HEK293 (cell line): ENCODE results near the gene SALL1.

Experiments used
- CTCF ChIA-PET: fragments of 350-600 bp; formaldehyde crosslinking; extraction: SDS; loops from one replicate; lab custom pipeline; 2021; ENCODE audit warnings: antibody characterized with exemption; lab: Yijun Ruan, JAX
- POLR2A ChIA-PET: fragments of 300-600 bp; formaldehyde crosslinking; extraction: SDS; loops from one replicate; lab custom pipeline; 2020; ENCODE audit warnings: antibody characterized with exemption, inconsistent platforms; lab: Yijun Ruan, JAX
- H3K27ac ChIP-seq: fragments of 200-500 bp; sonication (Bioruptor generic); 2 replicates; pipeline ENCODE4 v1.5.1; 2014; ENCODE audit warnings: low read depth, low read length, control low read depth, inconsistent platforms; ENCODE audit errors: extremely low read depth
- H3K36me3 ChIP-seq, 2 experiments: fragments of 200-500 bp in 1 of 2; sonication (Bioruptor generic) in 1 of 2; 1 replicate in 1 of 2; 2 replicates in 1 of 2; pipeline ENCODE4 v1.5.1; 2014 to 2017; ENCODE audit warnings: inconsistent platforms in 2 of 2, low read length in 2 of 2; ENCODE audit not compliant: control insufficient read depth in 2 of 2, insufficient read depth in 1 of 2
- H3K4me1 ChIP-seq: fragments of 200-500 bp; sonication (Bioruptor generic); 2 replicates; pipeline ENCODE4 v1.5.1; 2014; ENCODE audit warnings: mild to moderate bottlenecking, low read length, inconsistent platforms; ENCODE audit not compliant: control insufficient read depth, insufficient read depth
- H3K4me3 ChIP-seq: 2 replicates; pipeline ENCODE4 v1.5.1; 2011; ENCODE audit warnings: low read depth, mild to moderate bottlenecking, control low read depth, low read length, moderate library complexity
- H3K9me3 ChIP-seq: fragments of 200-500 bp; sonication (Bioruptor generic); 2 replicates; pipeline ENCODE4 v1.5.1; 2014; ENCODE audit warnings: low read depth, low read length, inconsistent platforms; ENCODE audit not compliant: control insufficient read depth, insufficient read depth
- BCL11A ChIP-seq: fragments of 450-650 bp; formaldehyde crosslinking; IDR thresholded peaks from 2 replicates; pipeline ENCODE4 v1.5.1; 2016; ENCODE audit warnings: low read depth, missing biosample characterization, missing genetic modification characterization
- BCL11B ChIP-seq: fragments of 450-650 bp; formaldehyde crosslinking; IDR thresholded peaks from 2 replicates; pipeline ENCODE4 v1.5.1; 2016; ENCODE audit warnings: low read depth, missing biosample characterization, missing genetic modification characterization
- IKZF3 ChIP-seq: fragments of 450-650 bp; IDR thresholded peaks from 2 replicates; pipeline ENCODE4 v1.5.0; 2018; ENCODE audit warnings: missing biosample characterization, mild to moderate bottlenecking, missing genetic modification characterization, moderate library complexity
- REPIN1 ChIP-seq: fragments of 450-650 bp; formaldehyde crosslinking; IDR thresholded peaks from 2 replicates; pipeline ENCODE4 v1.5.1; 2017; ENCODE audit warnings: missing biosample characterization, missing genetic modification characterization, low read depth
- SP7 ChIP-seq: fragments of 450-650 bp; formaldehyde crosslinking; IDR thresholded peaks from 2 replicates; pipeline ENCODE4 v1.5.1; 2016; ENCODE audit warnings: missing biosample characterization, missing genetic modification characterization
- ZBTB17 ChIP-seq: fragments of 450-650 bp; formaldehyde crosslinking; IDR thresholded peaks from 2 replicates; pipeline ENCODE4 v1.5.1; 2016; ENCODE audit warnings: missing biosample characterization, missing genetic modification characterization
- ZEB2 ChIP-seq: fragments of 450-650 bp; formaldehyde crosslinking; IDR thresholded peaks from 2 replicates; pipeline ENCODE4 v1.5.1; 2016; ENCODE audit warnings: missing biosample characterization, missing genetic modification characterization
- ZNF169 ChIP-seq: fragments of 450-650 bp; formaldehyde crosslinking; IDR thresholded peaks from 2 replicates; pipeline ENCODE4 v1.5.1; 2016; ENCODE audit warnings: missing biosample characterization, missing genetic modification characterization
- ZNF202 ChIP-seq: fragments of 450-650 bp; formaldehyde crosslinking; IDR thresholded peaks from 2 replicates; pipeline ENCODE4 v1.5.1; 2016; ENCODE audit warnings: missing biosample characterization, missing genetic modification characterization, borderline replicate concordance
- ZNF214 ChIP-seq: fragments of 450-650 bp; formaldehyde crosslinking; IDR thresholded peaks from 2 replicates; pipeline ENCODE4 v1.5.1; 2017; ENCODE audit warnings: missing biosample characterization, mild to moderate bottlenecking, missing genetic modification characterization, borderline replicate concordance
- ZNF223 ChIP-seq: fragments of 450-650 bp; formaldehyde crosslinking; IDR thresholded peaks from 2 replicates; pipeline ENCODE4 v1.5.1; 2016; ENCODE audit warnings: missing biosample characterization, missing genetic modification characterization
- ZNF292 ChIP-seq: fragments of 450-650 bp; formaldehyde crosslinking; IDR thresholded peaks from 2 replicates; pipeline ENCODE4 v1.5.1; 2016; ENCODE audit warnings: low read depth, missing biosample characterization, missing genetic modification characterization, borderline replicate concordance
- ZNF354C ChIP-seq: fragments of 450-650 bp; formaldehyde crosslinking; IDR thresholded peaks from 2 replicates; pipeline ENCODE4 v1.5.1; 2016; ENCODE audit warnings: missing biosample characterization, missing genetic modification characterization, low read depth, borderline replicate concordance
- ZNF473 ChIP-seq: fragments of 450-650 bp; formaldehyde crosslinking; IDR thresholded peaks from 2 replicates; pipeline ENCODE4 v1.5.1; 2017; ENCODE audit warnings: missing biosample characterization, missing genetic modification characterization
- ZNF48 ChIP-seq: fragments of 450-650 bp; formaldehyde crosslinking; IDR thresholded peaks from 2 replicates; pipeline ENCODE4 v1.5.1; 2016; ENCODE audit warnings: missing biosample characterization, missing genetic modification characterization
- ZNF529 ChIP-seq: fragments of 450-650 bp; formaldehyde crosslinking; IDR thresholded peaks from 2 replicates; pipeline ENCODE4 v1.5.1; 2017; ENCODE audit warnings: missing genetic modification characterization, missing biosample characterization; ENCODE audit not compliant: insufficient replicate concordance
- ZNF530 ChIP-seq: fragments of 450-650 bp; formaldehyde crosslinking; IDR thresholded peaks from 2 replicates; pipeline ENCODE4 v1.5.1; 2016; ENCODE audit warnings: low read depth, missing biosample characterization, missing genetic modification characterization
- ZNF544 ChIP-seq: fragments of 450-650 bp; formaldehyde crosslinking; IDR thresholded peaks from 2 replicates; pipeline ENCODE4 v1.5.0; 2017; ENCODE audit warnings: missing biosample characterization, missing genetic modification characterization
- ZNF654 ChIP-seq: fragments of 450-650 bp; formaldehyde crosslinking; IDR thresholded peaks from 2 replicates; pipeline ENCODE4 v1.5.1; 2016; ENCODE audit warnings: low read depth, missing biosample characterization, missing genetic modification characterization
- ZNF664 ChIP-seq: fragments of 450-650 bp; formaldehyde crosslinking; IDR thresholded peaks from 2 replicates; pipeline ENCODE4 v1.5.1; 2016; ENCODE audit warnings: missing biosample characterization, missing genetic modification characterization
- ZNF707 ChIP-seq: fragments of 450-650 bp; formaldehyde crosslinking; IDR thresholded peaks from 2 replicates; pipeline ENCODE4 v1.5.1; 2016; ENCODE audit warnings: missing biosample characterization, missing genetic modification characterization
- ZNF785 ChIP-seq: fragments of 450-650 bp; formaldehyde crosslinking; IDR thresholded peaks from 2 replicates; pipeline ENCODE4 v1.5.1; 2016; ENCODE audit warnings: missing biosample characterization, missing genetic modification characterization
- TF ChIP-seq, protein P1 (sequence below): fragments of 450-650 bp; formaldehyde crosslinking; IDR thresholded peaks from 2 replicates; pipeline ENCODE4 v1.5.1; 2016; ENCODE audit warnings: missing biosample characterization, missing genetic modification characterization
- TF ChIP-seq, protein P2 (sequence below): fragments of 450-650 bp; formaldehyde crosslinking; IDR thresholded peaks from 2 replicates; pipeline ENCODE4 v1.5.1; 2016; ENCODE audit warnings: missing biosample characterization, missing genetic modification characterization, low read depth
- TF ChIP-seq, protein P3 (sequence below): fragments of 450-650 bp; formaldehyde crosslinking; IDR thresholded peaks from 2 replicates; pipeline ENCODE4 v1.5.1; 2017; ENCODE audit warnings: missing biosample characterization, mild to moderate bottlenecking, missing genetic modification characterization, moderate library complexity
- TF ChIP-seq, protein P4 (sequence below): fragments of 450-650 bp; formaldehyde crosslinking; IDR thresholded peaks from 2 replicates; pipeline ENCODE4 v1.5.0; 2017; ENCODE audit warnings: missing biosample characterization, missing genetic modification characterization, borderline replicate concordance

Gene SALL1

DNA sequence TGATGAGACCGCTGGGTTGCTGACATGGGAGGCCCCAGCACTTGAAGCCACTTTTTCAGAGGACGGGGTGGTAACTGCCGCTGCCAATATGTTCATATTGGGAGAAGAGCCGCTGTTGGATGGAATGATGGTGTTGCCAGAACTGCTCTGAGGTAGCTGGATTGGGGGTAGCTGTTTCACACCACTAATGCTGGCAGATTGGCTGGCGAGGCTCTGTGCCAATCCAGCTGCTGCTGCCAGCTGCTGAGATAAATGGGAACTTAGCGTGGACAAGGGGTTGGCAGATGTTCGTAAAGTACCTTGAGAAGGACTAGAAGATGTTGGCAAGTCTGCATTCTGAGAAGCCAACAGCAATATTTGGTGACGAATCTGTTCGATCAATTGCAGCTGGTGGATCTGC is 10.0 kb downstream of the SALL1 start:
- no peaks in the 10 kb centered on the region for H3K9me3 ChIP-seq
- H3K27ac ChIP-seq = no peak overlapping the region
- peaks cover 25% of the 10 kb centered on the region for H3K4me1 ChIP-seq
- H3K36me3 ChIP-seq = peaks cover 11 to 70% of the 10 kb centered on the region in 2 experiments; a peak in 2 of 3 replicates
- ChIA-PET CTCF (no interaction called here), POLR2A (no interaction called here)
- no peak overlapping the region for H3K4me3 ChIP-seq
- no peak for TF ChIP-seq ZNF473 (tag by site-specific recombination)

DNA sequence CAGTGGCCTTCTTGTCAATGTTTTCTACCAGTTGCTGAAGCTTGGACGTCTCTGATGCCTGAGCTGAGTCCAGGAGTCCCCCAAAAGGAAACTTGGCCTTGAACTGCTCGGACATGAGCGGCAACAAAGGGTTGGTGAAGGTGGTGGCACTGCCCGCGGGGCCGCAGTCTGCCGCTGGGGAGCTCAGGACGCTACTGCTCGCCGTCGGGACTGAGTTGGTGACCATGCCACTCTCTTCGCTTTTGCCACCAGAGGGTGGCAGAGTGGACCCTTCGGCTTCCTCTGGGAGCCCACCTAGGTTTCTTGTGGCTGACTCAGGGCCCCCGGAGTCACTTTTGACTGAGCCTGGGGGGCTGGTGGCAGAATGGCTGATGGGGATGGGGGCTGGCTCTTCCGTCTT is 11.0 kb downstream of the SALL1 start:
- Histone ChIP-seq H3K4me3 (no peak overlapping the region), H3K36me3 (peaks cover 11 to 80% of the 10 kb centered on the region in 2 experiments; a peak in 2 of 3 replicates), H3K9me3 (no peaks in the 10 kb centered on the region), H3K4me1 (peaks cover 16% of the 10 kb centered on the region), H3K27ac (no peak overlapping the region)
- no peak for TF ChIP-seq IKZF3 (tag by site-specific recombination)
- no peak for TF ChIP-seq ZNF214
- TF ChIP-seq ZNF530 (tag by site-specific recombination) = no peak
- TF ChIP-seq, protein P1, sequence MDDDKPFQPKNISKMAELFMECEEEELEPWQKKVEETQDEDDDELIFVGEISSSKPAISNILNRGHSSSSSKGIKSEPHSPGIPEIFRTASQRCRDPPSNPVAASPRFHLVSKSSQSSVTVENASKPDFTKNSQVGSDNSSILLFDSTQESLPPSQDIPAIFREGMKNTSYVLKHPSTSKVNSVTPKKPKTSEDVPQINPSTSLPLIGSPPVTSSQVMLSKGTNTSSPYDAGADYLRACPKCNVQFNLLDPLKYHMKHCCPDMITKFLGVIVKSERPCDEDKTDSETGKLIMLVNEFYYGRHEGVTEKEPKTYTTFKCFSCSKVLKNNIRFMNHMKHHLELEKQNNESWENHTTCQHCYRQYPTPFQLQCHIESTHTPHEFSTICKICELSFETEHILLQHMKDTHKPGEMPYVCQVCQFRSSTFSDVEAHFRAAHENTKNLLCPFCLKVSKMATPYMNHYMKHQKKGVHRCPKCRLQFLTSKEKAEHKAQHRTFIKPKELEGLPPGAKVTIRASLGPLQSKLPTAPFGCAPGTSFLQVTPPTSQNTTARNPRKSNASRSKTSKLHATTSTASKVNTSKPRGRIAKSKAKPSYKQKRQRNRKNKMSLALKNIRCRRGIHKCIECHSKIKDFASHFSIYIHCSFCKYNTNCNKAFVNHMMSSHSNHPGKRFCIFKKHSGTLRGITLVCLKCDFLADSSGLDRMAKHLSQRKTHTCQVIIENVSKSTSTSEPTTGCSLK (tag by site-specific recombination) = no peak
- no peak for TF ChIP-seq ZBTB17 (tag by site-specific recombination)
- no peak for TF ChIP-seq ZNF529 (tag by site-specific recombination)
- no peak for TF ChIP-seq ZEB2 (tag by site-specific recombination)
- no peak for TF ChIP-seq REPIN1 (tag by site-specific recombination)
- TF ChIP-seq SP7 (tag by site-specific recombination) = no peak
- no peak for TF ChIP-seq ZNF544 (tag by site-specific recombination)
- TF ChIP-seq ZNF292 (tag by site-specific recombination) = no peak
- TF ChIP-seq ZNF354C (tag by site-specific recombination) = no peak
- ChIA-PET CTCF (no interaction called here), POLR2A (no interaction called here)

DNA sequence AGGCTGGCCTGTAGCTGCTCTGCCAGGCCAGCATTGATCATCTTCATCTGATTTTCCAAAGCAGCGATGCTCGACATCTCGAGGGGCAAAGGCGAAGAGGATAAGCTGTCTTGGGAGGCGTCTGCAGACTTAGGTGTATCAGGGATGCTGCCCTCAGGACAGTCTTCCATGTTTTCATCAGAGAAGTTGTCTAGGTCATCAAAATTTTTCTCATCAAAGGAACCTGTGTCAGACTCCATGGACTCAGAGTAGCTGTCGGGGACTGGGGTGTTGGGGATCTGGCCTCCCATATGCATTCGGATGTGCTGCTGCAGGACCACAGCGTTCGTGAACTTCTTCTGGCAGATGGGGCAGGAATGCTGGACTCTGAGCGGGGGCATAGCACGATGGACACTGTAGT is 11.5 kb downstream of the SALL1 start:
- ChIA-PET CTCF (no interaction called here), POLR2A (no interaction called here)
- no peak for TF ChIP-seq ZNF169
- TF ChIP-seq, protein P2, sequence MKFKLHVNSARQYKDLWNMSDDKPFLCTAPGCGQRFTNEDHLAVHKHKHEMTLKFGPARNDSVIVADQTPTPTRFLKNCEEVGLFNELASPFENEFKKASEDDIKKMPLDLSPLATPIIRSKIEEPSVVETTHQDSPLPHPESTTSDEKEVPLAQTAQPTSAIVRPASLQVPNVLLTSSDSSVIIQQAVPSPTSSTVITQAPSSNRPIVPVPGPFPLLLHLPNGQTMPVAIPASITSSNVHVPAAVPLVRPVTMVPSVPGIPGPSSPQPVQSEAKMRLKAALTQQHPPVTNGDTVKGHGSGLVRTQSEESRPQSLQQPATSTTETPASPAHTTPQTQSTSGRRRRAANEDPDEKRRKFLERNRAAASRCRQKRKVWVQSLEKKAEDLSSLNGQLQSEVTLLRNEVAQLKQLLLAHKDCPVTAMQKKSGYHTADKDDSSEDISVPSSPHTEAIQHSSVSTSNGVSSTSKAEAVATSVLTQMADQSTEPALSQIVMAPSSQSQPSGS = no peak
- no peak for TF ChIP-seq ZNF223 (tag by site-specific recombination)
- no peak for TF ChIP-seq BCL11A (tag by site-specific recombination)
- TF ChIP-seq, protein P3, sequence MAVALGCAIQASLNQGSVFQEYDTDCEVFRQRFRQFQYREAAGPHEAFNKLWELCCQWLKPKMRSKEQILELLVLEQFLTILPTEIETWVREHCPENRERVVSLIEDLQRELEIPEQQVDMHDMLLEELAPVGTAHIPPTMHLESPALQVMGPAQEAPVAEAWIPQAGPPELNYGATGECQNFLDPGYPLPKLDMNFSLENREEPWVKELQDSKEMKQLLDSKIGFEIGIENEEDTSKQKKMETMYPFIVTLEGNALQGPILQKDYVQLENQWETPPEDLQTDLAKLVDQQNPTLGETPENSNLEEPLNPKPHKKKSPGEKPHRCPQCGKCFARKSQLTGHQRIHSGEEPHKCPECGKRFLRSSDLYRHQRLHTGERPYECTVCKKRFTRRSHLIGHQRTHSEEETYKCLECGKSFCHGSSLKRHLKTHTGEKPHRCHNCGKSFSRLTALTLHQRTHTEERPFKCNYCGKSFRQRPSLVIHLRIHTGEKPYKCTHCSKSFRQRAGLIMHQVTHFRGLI = no peak
- no peak for TF ChIP-seq ZNF48 (tag by site-specific recombination)
- TF ChIP-seq BCL11B (tag by site-specific recombination) = no peak
- no peak for TF ChIP-seq ZNF202 (tag by site-specific recombination)
- TF ChIP-seq ZNF654 (tag by site-specific recombination) = no peak
- no peak for TF ChIP-seq ZNF785 (tag by site-specific recombination)
- no peak for TF ChIP-seq ZNF664 (tag by site-specific recombination)
- TF ChIP-seq, protein P4, sequence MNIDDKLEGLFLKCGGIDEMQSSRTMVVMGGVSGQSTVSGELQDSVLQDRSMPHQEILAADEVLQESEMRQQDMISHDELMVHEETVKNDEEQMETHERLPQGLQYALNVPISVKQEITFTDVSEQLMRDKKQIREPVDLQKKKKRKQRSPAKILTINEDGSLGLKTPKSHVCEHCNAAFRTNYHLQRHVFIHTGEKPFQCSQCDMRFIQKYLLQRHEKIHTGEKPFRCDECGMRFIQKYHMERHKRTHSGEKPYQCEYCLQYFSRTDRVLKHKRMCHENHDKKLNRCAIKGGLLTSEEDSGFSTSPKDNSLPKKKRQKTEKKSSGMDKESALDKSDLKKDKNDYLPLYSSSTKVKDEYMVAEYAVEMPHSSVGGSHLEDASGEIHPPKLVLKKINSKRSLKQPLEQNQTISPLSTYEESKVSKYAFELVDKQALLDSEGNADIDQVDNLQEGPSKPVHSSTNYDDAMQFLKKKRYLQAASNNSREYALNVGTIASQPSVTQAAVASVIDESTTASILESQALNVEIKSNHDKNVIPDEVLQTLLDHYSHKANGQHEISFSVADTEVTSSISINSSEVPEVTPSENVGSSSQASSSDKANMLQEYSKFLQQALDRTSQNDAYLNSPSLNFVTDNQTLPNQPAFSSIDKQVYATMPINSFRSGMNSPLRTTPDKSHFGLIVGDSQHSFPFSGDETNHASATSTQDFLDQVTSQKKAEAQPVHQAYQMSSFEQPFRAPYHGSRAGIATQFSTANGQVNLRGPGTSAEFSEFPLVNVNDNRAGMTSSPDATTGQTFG (tag by site-specific recombination) = no peak
- no peak for TF ChIP-seq ZNF707

More for the DNA sequence above, 11.5 kb downstream of the SALL1 start:
- Histone ChIP-seq H3K9me3 (no peaks in the 10 kb centered on the region), H3K4me3 (no peak overlapping the region), H3K4me1 (peaks cover 10% of the 10 kb centered on the region), H3K27ac (no peak overlapping the region), H3K36me3 (peaks cover 11 to 82% of the 10 kb centered on the region in 2 experiments; a peak in 2 of 3 replicates)
